Esophagus muscularis mucosa (tissue), 4 donors: ENCODE data around the gene CCNK. TPM values are rescaled to one million over a fixed set of nuclear protein-coding genes. Genes with fewer than 3 reads are reported as not detected.

Experiments
- DNase-seq: peaks from one replicate; pipeline ENCODE4 v3.0.0-alpha.2; 2017; ENCODE audit errors: extremely low spot score
- H3K27ac ChIP-seq, 4 donors: fragments of 200-600 bp; sonication (generic); replicated peaks in 1 of 4; 1 replicate in 3 of 4; 2 replicates in 1 of 4; pipeline ENCODE4 v1.5.1; 2016 to 2019; ENCODE audit warnings: mild to moderate bottlenecking in 1 of 4
- H3K27me3 ChIP-seq, 4 donors: fragments of 200-600 bp; sonication (generic); one replicate each; pipeline versions ENCODE4 v1.5.1 to v1.6.0; 2016 to 2019
- H3K36me3 ChIP-seq, 4 donors: fragments of 200-600 bp; sonication (generic); one replicate each; pipeline ENCODE4 v1.5.1; 2016 to 2019
- H3K4me1 ChIP-seq, 4 donors: fragments of 200-600 bp; sonication (generic); one replicate each; pipeline ENCODE4 v1.5.1; 2016 to 2019
- H3K4me3 ChIP-seq, 4 donors: fragments of 200-600 bp; sonication (generic); 1 replicate in 2 of 4; 2 replicates in 2 of 4; pipeline ENCODE4 v1.5.1; 2016 to 2019; ENCODE audit warnings: mild to moderate bottlenecking in 4 of 4, moderate library complexity in 1 of 4
- H3K9me3 ChIP-seq, 4 donors: fragments of 200-600 bp; sonication (generic); 1 replicate in 3 of 4; 2 replicates in 1 of 4; pipeline ENCODE4 v1.5.1; 2016 to 2019
- CTCF ChIP-seq, 3 experiments: fragments of 200-600 bp in 2 of 3; fragments of 450-650 bp in 1 of 3; sonication (generic) in 2 of 3; IDR thresholded peaks; one replicate each; pipeline ENCODE4 v1.5.1; 2017 to 2019; ENCODE audit warnings: antibody characterized with exemption in 3 of 3, mild to moderate bottlenecking in 2 of 3, moderate library complexity in 1 of 3
- EP300 ChIP-seq: sonication (generic); formaldehyde crosslinking; IDR thresholded peaks from one replicate; pipeline ENCODE4 v1.6.1; 2017; ENCODE audit warnings: antibody characterized with exemption
- POLR2A ChIP-seq: fragments of 450-650 bp; IDR thresholded peaks from one replicate; pipeline ENCODE4 v1.6.1; 2017; ENCODE audit warnings: antibody characterized with exemption, moderate library complexity, mild to moderate bottlenecking, low read depth
- POLR2AphosphoS5 ChIP-seq, 2 donors: sonication (generic); formaldehyde crosslinking; IDR thresholded peaks; one replicate each; pipeline ENCODE4 v1.6.1; 2017; ENCODE audit warnings: antibody characterized with exemption in 2 of 2
- WGBS: methylation state at CpG from one replicate; pipeline ENCODE4 v1.1.5; 2018; 5-methylcytosine and 5-hydroxymethylcytosine counted together
- intact Hi-C: fragments of 100-400 bp; cut with DNase I; formaldehyde crosslinking; loops from one replicate; pipeline ENCODE4 v1.15.1; 2023
- total RNA-seq, 4 donors: library from RNA; depleted of rRNA; stranded (reverse); fragments of >200 nt; gene quantifications; one replicate each; pipeline versions ENCODE4 v1.1.0 to v1.2.1, GENCODE V29; 2016

The CCNK gene
- total RNA-seq, 4 donors from 2014 or later, result 10.4 to 21.2 (median 16.5) TPM

GRCh38 chr14:99461411-99462085 lies 19.7 kb upstream of the CCNK start:
- Histone ChIP-seq H3K4me1 (no peaks in the 10 kb centered on the region), H3K27ac (no peak overlapping the region), H3K9me3 (no peaks in the 10 kb centered on the region), H3K4me3 (no peak overlapping the region), H3K36me3 (peaks cover 23 to 87% (median 73%) of the 10 kb centered on the region in 4 donors), H3K27me3 (no peaks in the 10 kb centered on the region)
- DNase-seq, result no peak
- WGBS, result 89% methylated on average over 5 of the region's 5 CpGs
- intact Hi-C loops, result no loop called here
- TF ChIP-seq EP300, result no peak
- TF ChIP-seq POLR2AphosphoS5 (IDR thresholded peaks at IDR 0.05), result no peak
- no peak for TF ChIP-seq CTCF (IDR thresholded peaks at IDR 0.05)
- no peak for TF ChIP-seq POLR2A

DNA sequence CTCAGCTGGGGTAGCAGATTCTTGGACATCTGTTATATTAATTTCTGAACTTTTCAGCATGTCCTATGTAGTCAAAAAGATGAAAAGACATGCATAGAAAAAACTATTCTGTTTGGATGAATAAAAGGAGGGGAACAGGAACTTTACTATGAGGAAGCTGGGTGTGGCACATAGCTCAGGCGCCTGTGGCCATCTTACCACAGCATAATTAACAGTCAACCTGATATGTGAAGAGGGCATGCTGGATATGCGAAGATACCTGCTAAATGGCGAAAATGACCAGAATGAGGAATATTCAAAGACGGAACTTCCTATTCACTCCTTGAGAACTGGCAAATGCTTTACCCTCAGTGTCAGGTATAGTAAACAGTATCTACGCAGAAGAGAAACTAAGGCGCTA lies 19.0 kb upstream of the CCNK start:
- intact Hi-C loops, result no loop called here
- no peak overlapping the region for H3K4me3 ChIP-seq
- 69% methylated on average over 6 of the region's 6 CpGs for WGBS
- TF ChIP-seq POLR2AphosphoS5 (IDR thresholded peaks at IDR 0.05) (no peak), CTCF (IDR thresholded peaks at IDR 0.05) (no peak), POLR2A (no peak), EP300 (no peak)
- H3K36me3 ChIP-seq, result peaks cover 20 to 80% (median 66%) of the 10 kb centered on the region in 4 donors
- no peaks in the 10 kb centered on the region for H3K9me3 ChIP-seq
- H3K27ac ChIP-seq, result no peak overlapping the region
- peaks cover under 1 to 6% (median 3%) of the 10 kb centered on the region in 4 donors for H3K4me1 ChIP-seq
- DNase-seq, result no peak
- H3K27me3 ChIP-seq, result no peaks in the 10 kb centered on the region

- Histone ChIP-seq H3K4me3 (no peak overlapping the region), H3K36me3 (peaks cover 16 to 63% (median 51%) of the 10 kb centered on the region in 4 donors), H3K4me1 (peaks cover 13 to 20% (median 19%) of the 10 kb centered on the region in 4 donors), H3K9me3 (no peaks in the 10 kb centered on the region), H3K27ac (no peak overlapping the region), H3K27me3 (no peaks in the 10 kb centered on the region)
- TF ChIP-seq CTCF (IDR thresholded peaks at IDR 0.05) (no peak), POLR2AphosphoS5 (IDR thresholded peaks at IDR 0.05) (no peak), EP300 (no peak), POLR2A (no peak)
- intact Hi-C loops, result no loop called here
- 83% methylated on average over 4 of the region's 4 CpGs for WGBS
- no peak for DNase-seq
Observed at GRCh38 chr14:99463974-99464373, 17.2 kb upstream of the CCNK start.

DNA sequence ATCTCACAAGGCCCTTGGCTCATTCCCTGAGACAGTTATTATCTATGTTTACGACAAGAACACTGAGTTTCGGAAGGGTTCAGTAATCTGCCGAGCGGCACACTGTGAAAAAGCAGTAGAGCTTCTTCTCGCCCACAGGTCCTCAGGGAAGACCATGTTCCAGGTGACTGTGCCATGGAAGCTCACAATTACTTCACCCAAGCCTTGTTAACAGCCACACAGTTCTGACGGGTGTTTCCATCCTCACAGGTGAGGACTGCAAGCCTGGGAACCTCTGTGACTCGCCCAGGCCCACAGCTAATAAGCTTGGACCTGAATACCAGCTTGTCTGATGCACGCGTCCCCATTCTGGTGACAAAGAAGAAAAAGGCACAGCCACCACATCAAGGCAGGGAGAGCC lies 15.9 kb upstream of the CCNK start:
- TF ChIP-seq POLR2A (no peak), CTCF (IDR thresholded peaks at IDR 0.05) (no peak), POLR2AphosphoS5 (IDR thresholded peaks at IDR 0.05) (no peak), EP300 (no peak)
- WGBS, result 95% methylated on average over 7 of the region's 9 CpGs
- Histone ChIP-seq H3K9me3 (no peaks in the 10 kb centered on the region), H3K4me3 (no peak overlapping the region), H3K36me3 (peaks cover 16 to 52% (median 47%) of the 10 kb centered on the region in 4 donors), H3K27ac (no peak overlapping the region), H3K4me1 (peaks cover 20 to 26% (median 24%) of the 10 kb centered on the region in 4 donors), H3K27me3 (no peaks in the 10 kb centered on the region)
- intact Hi-C loops, result no loop called here
- DNase-seq, result peak; percentile 72
